H1 (cell line): ENCODE results near the gene OR5B2. TPM values are rescaled to one million over a fixed set of nuclear protein-coding genes. Genes with fewer than 3 reads are reported as not detected.

Source experiments
- polyA plus RNA-seq, 7 experiments: library from polyadenylated mRNA; depleted of rRNA in 3 of 7; stranded (reverse) in 5 of 7; unstranded in 2 of 7; fragments of >200 nt in 5 of 7; fragments of 200-250 nt in 2 of 7; gene quantifications; 1 replicate in 5 of 7; 2 replicates in 1 of 7; 4 replicates in 1 of 7; pipeline versions ENCODE4 v1.2.1 to v1.2.3, GENCODE V29; 2011 to 2013; ENCODE audit warnings: missing spikeins in 2 of 7, mixed read lengths in 2 of 7
- total RNA-seq: library from RNA; stranded (reverse); fragmentation: NEBNext Ultra II Directional; extraction: Animal tissue kit (Norgen Biotek cat#: 25700); gene quantifications from 2 replicates; pipeline ENCODE4 v1.2.1, GENCODE V29; 2021

OR5B2 gene
- total and polyA plus RNA-seq, 2 of the 8 experiments (the other 6 are each of a cell fraction or from before 2014, with no cell fraction given), result 0.06 TPM; not detected in 1

Other genes with a start within 250 kb of the OR5B2 start
- gene OR9Q2, start 239.1 kb downstream of the OR5B2 start, total RNA-seq, result not detected in 2 replicates
- not detected in 2 replicates for gene OR9Q2, start 239.1 kb downstream of the OR5B2 start, polyA plus RNA-seq (2011; rRNA removed)
- not detected in 2 replicates for gene OR1S2, start 224.0 kb downstream of the OR5B2 start, total RNA-seq
- gene OR1S2, start 224.0 kb downstream of the OR5B2 start, polyA plus RNA-seq (2011; rRNA removed), result not detected in 2 replicates
- not detected in 2 replicates for gene OR1S1, start 215.4 kb downstream of the OR5B2 start, total RNA-seq
- not detected in 2 replicates for gene OR1S1, start 215.4 kb downstream of the OR5B2 start, polyA plus RNA-seq (2011; rRNA removed)
- gene OR10Q1, start 199.2 kb downstream of the OR5B2 start, total RNA-seq, result not detected in 2 replicates
- not detected in 2 replicates for gene OR10Q1, start 199.2 kb downstream of the OR5B2 start, polyA plus RNA-seq (2011; rRNA removed)
- gene OR10W1, start 159.9 kb downstream of the OR5B2 start, total RNA-seq, result not detected in 2 replicates
- not detected in 2 replicates for gene OR10W1, start 159.9 kb downstream of the OR5B2 start, polyA plus RNA-seq (2011; rRNA removed)
- gene OR5B17, start 69.1 kb downstream of the OR5B2 start, total RNA-seq, result not detected in 2 replicates
- not detected in 2 replicates for gene OR5B17, start 69.1 kb downstream of the OR5B2 start, polyA plus RNA-seq (2011; rRNA removed)
- gene OR5B3, start 21.2 kb downstream of the OR5B2 start, total RNA-seq, result not detected in 2 replicates
- not detected in 2 replicates for gene OR5B3, start 21.2 kb downstream of the OR5B2 start, polyA plus RNA-seq (2011; rRNA removed)
- not detected in 2 replicates for gene OR5B12, start 14.1 kb upstream of the OR5B2 start, total RNA-seq
- gene OR5B12, start 14.1 kb upstream of the OR5B2 start, polyA plus RNA-seq (2011; rRNA removed), result not detected in 2 replicates
- gene OR5B21, start 80.0 kb upstream of the OR5B2 start, total RNA-seq, result not detected in 2 replicates
- not detected in 2 replicates for gene OR5B21, start 80.0 kb upstream of the OR5B2 start, polyA plus RNA-seq (2011; rRNA removed)
- gene LPXN, start 147.7 kb upstream of the OR5B2 start, total RNA-seq, result 0.69 and 1.4 TPM in 2 replicates
- gene LPXN, start 147.7 kb upstream of the OR5B2 start, polyA plus RNA-seq (2011; rRNA removed), result 2.5 and 2.7 TPM in 2 replicates
- 29.0 and 29.5 TPM in 2 replicates for gene ZFP91, start 150.9 kb upstream of the OR5B2 start, total RNA-seq
- gene ZFP91, start 150.9 kb upstream of the OR5B2 start, polyA plus RNA-seq (2011; rRNA removed), result 7.8 and 10.7 TPM in 2 replicates
- 1.5 and 1.9 TPM in 2 replicates for gene CNTF, start 194.5 kb upstream of the OR5B2 start, total RNA-seq
- 0.33 and 0.41 TPM in 2 replicates for gene CNTF, start 194.5 kb upstream of the OR5B2 start, polyA plus RNA-seq (2011; rRNA removed)